ENCODE measurements around the gene GPHN.
"Not testable (repeated sequence)": the region's sequence is repeated elsewhere in the genome, so short reads cannot be mapped to it uniquely, and the experiment has no call there.

The GPHN gene

DNA sequence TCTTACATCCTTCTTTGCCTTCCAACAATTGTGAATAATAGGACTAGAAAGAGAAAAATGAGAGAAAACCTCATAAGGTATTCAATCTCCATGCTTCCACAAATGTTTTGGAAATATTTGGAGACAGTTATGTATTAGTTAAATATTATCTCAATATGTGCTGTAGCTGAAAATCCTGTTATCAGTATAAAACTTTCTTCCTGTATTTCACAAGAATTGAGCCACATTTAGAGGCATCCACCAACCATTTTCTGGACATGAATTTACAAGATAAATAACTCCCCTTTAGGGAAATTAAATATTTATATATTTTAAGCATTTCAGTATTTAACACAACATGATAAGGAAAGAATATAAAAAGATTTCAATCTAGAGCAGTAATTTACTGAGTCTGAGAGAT is 200.3 kb downstream of the GPHN start:
- Histone ChIP-seq H3K27me3 (no peaks in the 10 kb centered on the region), H3K4me1 (ENCODE audit: control insufficient read depth in 1 of 2, insufficient read depth in 1 of 2, low read depth in 1 of 2, low read length in 1 of 2) (no peaks in the 10 kb centered on the region), H3K27ac (no peak overlapping the region), H3K9me3 (no peaks in the 10 kb centered on the region), H3K4me3 (ENCODE audit: low read depth in 1 of 2, low read length in 1 of 2) (no peak overlapping the region), H3K36me3 (no peaks in the 10 kb centered on the region)
- TF ChIP-seq, protein P1, sequence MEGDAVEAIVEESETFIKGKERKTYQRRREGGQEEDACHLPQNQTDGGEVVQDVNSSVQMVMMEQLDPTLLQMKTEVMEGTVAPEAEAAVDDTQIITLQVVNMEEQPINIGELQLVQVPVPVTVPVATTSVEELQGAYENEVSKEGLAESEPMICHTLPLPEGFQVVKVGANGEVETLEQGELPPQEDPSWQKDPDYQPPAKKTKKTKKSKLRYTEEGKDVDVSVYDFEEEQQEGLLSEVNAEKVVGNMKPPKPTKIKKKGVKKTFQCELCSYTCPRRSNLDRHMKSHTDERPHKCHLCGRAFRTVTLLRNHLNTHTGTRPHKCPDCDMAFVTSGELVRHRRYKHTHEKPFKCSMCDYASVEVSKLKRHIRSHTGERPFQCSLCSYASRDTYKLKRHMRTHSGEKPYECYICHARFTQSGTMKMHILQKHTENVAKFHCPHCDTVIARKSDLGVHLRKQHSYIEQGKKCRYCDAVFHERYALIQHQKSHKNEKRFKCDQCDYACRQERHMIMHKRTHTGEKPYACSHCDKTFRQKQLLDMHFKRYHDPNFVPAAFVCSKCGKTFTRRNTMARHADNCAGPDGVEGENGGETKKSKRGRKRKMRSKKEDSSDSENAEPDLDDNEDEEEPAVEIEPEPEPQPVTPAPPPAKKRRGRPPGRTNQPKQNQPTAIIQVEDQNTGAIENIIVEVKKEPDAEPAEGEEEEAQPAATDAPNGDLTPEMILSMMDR (IDR thresholded peaks at IDR 0.05) = no peak

DNA sequence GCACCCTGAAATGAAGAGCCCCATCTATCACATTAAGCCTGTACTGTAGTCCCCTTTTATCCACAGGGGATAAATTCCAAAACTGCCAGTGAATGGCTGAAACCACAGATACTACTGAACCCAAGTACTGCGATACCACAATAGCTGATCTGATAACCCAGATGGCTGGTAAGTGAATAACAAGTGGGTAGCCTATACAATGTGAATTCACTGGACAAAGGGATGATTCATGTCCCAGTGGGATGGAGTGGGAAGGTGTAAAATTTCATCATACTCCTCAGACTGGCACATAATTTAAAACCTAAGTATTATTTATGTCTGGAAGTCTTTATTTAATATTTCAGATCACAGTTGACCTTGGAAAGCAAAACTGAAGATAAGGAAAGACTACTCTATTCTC is 201.3 kb downstream of the GPHN start:
- H3K27me3 ChIP-seq = no peaks in the 10 kb centered on the region
- no peak overlapping the region for H3K27ac ChIP-seq
- TF ChIP-seq, protein P1 (IDR thresholded peaks at IDR 0.05) = no peak
- no peaks in the 10 kb centered on the region for H3K4me1 ChIP-seq (ENCODE audit: control insufficient read depth in 1 of 2, insufficient read depth in 1 of 2, low read depth in 1 of 2, low read length in 1 of 2)
- H3K36me3 ChIP-seq = no peaks in the 10 kb centered on the region
- H3K9me3 ChIP-seq = no peaks in the 10 kb centered on the region
- no peak overlapping the region for H3K4me3 ChIP-seq (ENCODE audit: low read depth in 1 of 2, low read length in 1 of 2)

DNA sequence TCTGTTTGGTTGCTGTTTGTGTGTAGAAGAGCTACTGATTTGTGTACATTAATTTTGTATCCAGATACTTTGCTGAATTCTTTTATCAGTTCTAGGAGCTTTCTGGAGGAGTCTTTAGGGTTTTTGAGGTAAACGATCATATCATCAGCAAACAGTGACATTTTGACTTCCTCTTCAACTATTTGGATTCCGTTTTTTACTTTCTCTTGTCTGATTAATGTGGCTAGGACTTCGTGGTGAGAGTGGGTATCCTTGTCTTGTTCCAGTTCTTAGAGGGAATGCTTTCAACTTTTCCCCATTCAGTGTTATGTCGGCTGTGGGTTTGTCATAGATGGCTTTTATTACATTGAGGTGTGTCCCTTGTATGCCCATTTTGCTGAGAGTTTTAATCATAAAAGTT is 206.3 kb downstream of the GPHN start:
- H3K4me1 ChIP-seq (ENCODE audit: control insufficient read depth in 1 of 2, insufficient read depth in 1 of 2, low read depth in 1 of 2, low read length in 1 of 2); H3K9me3 ChIP-seq; H3K27ac ChIP-seq; H3K27me3 ChIP-seq; H3K36me3 ChIP-seq; H3K4me3 ChIP-seq (ENCODE audit: low read depth in 1 of 2, low read length in 1 of 2): not testable (repeated sequence)

DNA sequence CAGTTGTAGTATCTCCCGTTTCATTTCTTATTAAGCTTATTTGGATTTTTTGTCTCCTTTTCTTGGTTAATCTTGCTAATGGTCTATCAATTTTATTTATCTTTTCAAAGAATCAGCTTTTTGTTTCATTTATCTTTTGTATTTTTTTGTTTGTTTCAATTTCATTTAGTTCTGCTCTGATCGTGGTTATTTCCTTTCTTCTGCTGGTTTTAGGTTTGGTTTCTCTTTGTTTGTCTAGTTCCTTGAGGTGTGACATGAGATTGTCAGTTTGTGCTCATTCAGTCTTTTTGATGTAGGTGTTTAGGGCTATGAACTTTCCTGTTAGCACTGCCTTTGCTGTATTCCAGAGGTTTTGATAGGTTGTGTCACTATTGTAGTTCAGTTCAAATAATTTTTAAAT is 207.4 kb downstream of the GPHN start:
- H3K9me3 ChIP-seq; H3K27ac ChIP-seq; H3K4me1 ChIP-seq (ENCODE audit: control insufficient read depth in 1 of 2, insufficient read depth in 1 of 2, low read depth in 1 of 2, low read length in 1 of 2); H3K27me3 ChIP-seq; H3K4me3 ChIP-seq (ENCODE audit: low read depth in 1 of 2, low read length in 1 of 2); H3K36me3 ChIP-seq: not testable (repeated sequence)

DNA sequence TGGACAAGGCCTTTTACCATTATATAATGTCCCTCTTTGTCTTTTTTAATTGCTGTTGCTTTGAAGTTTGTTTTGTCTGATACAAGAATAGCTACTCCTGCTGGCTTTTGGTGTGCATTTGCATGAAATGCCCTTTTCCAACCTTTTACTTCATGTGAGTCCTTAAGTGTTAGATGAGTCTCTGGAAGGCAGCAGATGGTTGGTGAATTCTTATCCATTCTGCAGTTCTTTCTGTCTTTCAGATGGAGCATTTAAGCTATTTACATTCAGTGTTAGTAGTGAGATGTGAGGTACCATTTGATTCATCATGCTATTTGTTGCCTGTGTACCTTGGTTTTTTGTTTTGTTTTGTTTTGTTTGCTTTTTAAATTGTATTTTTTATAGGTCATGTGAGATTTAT is 208.3 kb downstream of the GPHN start:
- TF ChIP-seq, protein P1 (IDR thresholded peaks at IDR 0.05) = no peak
- H3K27me3 ChIP-seq = no peaks in the 10 kb centered on the region
- H3K9me3 ChIP-seq = no peaks in the 10 kb centered on the region
- H3K4me3 ChIP-seq (ENCODE audit: low read depth in 1 of 2, low read length in 1 of 2) = no peak overlapping the region
- no peaks in the 10 kb centered on the region for H3K4me1 ChIP-seq (ENCODE audit: control insufficient read depth in 1 of 2, insufficient read depth in 1 of 2, low read depth in 1 of 2, low read length in 1 of 2)
- no peak overlapping the region for H3K27ac ChIP-seq
- no peaks in the 10 kb centered on the region for H3K36me3 ChIP-seq

DNA sequence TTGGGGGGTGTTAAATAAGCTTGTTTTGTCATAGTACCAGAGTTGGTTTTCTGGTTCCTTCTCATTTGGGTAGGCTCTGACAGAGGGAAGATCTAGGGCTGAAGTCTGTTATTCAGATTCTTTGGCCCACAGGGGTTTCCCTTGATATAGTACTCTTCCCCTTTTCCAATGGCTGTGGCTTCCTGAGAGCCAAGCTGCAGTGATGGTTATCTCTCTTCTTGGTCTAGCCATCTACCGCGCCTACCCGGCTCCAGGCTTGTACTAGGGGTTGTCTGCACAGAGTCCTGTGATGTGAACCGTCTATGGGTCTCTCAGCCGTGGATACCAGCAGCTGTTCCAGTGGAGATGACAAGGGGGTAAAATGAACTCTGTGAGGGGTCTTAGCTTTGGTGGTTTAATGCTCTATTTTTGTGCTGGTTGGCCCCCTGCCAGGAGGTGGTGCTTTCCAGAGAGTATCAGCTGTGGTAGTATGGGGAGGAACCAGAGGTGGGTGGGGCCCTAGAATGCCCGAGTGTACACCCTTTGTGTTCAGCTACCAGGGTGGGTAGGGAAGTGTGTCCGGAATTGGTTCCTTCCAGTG is 209.7 kb downstream of the GPHN start:
- Histone ChIP-seq H3K27me3 (no peaks in the 10 kb centered on the region), H3K9me3 (no peaks in the 10 kb centered on the region), H3K4me3 (ENCODE audit: low read depth in 1 of 2, low read length in 1 of 2) (no peak overlapping the region), H3K27ac (no peak overlapping the region), H3K36me3 (no peaks in the 10 kb centered on the region), H3K4me1 (ENCODE audit: control insufficient read depth in 1 of 2, insufficient read depth in 1 of 2, low read depth in 1 of 2, low read length in 1 of 2) (no peaks in the 10 kb centered on the region)
- TF ChIP-seq, protein P1 (IDR thresholded peaks at IDR 0.05) = no peak

DNA sequence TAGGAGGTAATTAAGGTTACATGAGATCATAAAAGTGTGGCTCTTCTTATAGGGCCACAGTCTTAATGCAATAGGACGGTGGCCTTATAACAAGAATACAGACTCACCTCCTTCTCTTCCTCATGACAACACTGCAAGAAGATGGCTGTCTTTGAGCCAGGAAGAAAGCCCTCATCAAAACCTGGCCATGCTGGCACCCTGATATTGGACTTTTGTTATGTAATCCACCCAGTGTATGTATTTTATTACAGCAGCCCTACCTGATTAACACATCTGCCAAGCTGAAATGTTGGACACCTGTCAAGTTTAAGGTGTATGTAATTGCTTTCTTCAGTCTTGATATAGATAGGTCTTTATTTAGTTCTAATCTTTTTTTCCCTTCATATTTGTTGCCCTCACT is 217.0 kb downstream of the GPHN start:
- TF ChIP-seq, protein P1 (IDR thresholded peaks at IDR 0.05) = no peak
- Histone ChIP-seq H3K4me1 (ENCODE audit: control insufficient read depth in 1 of 2, insufficient read depth in 1 of 2, low read depth in 1 of 2, low read length in 1 of 2) (no peaks in the 10 kb centered on the region), H3K36me3 (no peaks in the 10 kb centered on the region), H3K4me3 (ENCODE audit: low read depth in 1 of 2, low read length in 1 of 2) (no peak overlapping the region), H3K27ac (no peak overlapping the region), H3K27me3 (no peaks in the 10 kb centered on the region), H3K9me3 (no peaks in the 10 kb centered on the region)

DNA sequence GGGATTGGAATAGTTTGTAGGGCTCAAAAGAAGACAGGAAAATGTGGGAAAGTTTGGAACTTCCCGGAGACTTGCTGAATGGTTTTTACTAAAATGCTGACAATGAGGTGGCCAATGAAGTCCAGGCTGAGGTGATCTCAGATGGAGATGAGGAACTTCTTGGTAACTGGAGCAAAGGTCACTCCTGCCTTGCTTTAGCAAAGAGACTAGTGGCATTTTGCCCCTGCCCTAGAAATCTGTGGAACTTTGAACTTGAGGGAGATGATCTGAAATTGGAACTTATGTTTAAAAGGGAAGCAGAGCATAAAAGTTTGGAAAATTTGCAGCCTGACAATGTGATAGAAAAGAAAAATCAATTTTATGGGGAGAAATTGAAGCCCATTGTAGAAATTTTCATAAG is 223.4 kb downstream of the GPHN start:
- H3K36me3 ChIP-seq; H3K9me3 ChIP-seq; H3K4me1 ChIP-seq (ENCODE audit: control insufficient read depth in 1 of 2, insufficient read depth in 1 of 2, low read depth in 1 of 2, low read length in 1 of 2); H3K27me3 ChIP-seq; H3K4me3 ChIP-seq (ENCODE audit: low read depth in 1 of 2, low read length in 1 of 2); H3K27ac ChIP-seq: not testable (repeated sequence)
